HG02973 (cell line): ENCODE results near the gene DDX10.

Experiments
- ATAC-seq: cut with Tn5 transposase; IDR thresholded peaks from one replicate; pipeline ENCODE4 v1.9.1; 2021; ENCODE audit warnings: moderate library complexity; ENCODE audit not compliant: unreplicated experiment

DDX10 gene

DNA sequence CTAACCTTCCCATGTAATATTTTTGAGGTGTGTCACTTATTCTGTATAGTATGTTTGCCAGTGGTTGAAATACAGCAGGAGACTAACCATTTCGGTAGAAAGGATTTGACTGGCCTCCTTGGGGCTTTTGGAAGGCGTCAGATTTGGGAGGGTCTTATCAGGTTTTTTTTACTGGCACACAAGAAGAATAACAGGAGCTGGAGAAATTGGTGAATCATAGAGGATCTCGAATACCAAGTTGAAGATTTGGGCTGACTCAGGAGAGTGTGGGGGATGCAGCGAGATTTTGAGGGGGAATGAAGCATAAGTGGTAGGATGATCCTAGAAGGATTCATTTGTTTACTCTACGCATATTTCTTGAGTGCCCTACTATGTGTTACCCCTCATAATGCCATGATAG, 200.5 kb downstream of the DDX10 start:
- ATAC-seq = no peak

DNA sequence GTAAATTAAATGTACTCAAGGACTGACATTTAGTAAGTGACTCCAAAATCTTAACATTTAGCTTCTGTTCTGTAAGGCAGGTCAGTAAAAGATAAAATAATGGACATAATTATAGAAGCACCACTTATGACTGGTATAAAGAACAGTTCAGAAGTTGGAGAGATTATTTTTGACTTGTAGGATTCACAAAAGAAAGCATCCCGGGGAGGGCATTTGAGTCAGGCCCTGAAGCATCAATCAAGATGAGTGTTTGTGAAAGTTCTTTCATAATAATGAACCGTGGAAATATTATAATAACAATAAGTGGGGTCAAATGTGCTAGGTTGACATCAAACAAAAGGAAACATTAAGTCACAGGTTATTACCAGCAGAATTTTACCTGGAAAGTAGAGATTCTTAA, 201.9 kb downstream of the DDX10 start:
- ATAC-seq = no peak

DNA sequence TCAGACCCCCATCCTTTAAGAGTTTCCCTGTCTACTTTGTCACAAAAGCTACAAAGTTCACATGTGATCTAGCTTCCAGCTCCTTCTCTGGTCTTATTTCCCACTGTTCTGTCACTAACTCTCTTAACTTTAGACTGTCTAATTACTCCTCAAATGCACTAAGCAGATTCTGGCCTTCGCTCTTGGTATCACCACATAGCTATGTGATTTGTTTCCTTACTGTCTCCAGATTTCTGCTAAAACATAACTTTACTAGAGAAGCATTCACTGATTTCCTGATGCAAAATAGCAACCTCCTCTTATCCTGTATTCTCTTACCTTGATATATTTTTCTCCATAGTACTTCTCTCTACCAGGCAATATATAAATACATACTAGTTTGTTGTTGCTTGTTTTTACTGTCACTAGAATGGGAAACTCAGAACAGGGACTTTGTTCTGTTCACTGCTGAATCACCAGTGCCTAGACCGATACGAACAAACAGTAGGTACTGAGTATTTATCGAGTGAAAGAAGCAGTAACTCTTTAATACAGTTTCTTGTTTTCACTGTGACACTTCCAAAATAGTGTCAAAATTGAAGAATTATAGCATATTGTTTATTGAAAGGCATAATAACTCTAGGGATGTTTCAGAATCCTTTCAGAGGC, 205.6 kb downstream of the DDX10 start:
- ATAC-seq = no peak

DNA sequence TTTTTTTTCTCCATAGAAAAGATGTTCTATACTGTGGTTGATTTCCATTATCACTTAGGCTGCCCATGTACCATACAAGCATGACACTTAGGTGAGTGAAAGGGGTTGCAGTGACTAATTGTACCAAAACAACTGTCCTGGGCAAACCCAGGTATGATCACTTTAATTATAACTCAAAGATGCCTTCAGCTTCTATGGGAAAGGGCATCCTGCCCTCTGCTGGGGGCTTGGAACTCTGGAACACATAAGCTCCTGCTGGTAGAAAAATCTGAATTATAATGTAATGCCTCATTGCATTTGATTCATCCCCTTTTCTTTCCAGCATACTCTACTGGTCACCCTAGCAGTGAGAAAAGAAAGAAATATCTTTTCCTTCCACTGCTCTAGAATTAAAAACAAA, 206.3 kb downstream of the DDX10 start:
- no peak for ATAC-seq

DNA sequence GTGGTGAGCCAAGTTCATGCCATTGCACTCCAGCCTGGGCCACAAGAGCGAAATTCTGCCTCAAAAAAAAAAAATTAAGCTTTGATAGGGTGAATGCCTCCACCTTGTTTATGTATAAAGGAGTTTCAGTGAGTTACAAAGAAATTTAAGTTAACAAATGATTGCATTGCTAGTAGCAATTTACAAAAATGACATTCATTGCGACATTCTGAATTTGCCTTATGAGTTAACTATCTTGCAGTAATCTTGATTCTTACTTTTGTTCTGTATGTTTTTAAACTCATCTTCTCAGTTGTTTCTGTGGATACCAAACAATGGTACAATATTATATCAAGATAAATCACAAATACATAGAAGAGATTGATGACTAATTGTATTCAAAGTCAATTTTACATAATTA, 207.0 kb downstream of the DDX10 start:
- no peak for ATAC-seq

DNA sequence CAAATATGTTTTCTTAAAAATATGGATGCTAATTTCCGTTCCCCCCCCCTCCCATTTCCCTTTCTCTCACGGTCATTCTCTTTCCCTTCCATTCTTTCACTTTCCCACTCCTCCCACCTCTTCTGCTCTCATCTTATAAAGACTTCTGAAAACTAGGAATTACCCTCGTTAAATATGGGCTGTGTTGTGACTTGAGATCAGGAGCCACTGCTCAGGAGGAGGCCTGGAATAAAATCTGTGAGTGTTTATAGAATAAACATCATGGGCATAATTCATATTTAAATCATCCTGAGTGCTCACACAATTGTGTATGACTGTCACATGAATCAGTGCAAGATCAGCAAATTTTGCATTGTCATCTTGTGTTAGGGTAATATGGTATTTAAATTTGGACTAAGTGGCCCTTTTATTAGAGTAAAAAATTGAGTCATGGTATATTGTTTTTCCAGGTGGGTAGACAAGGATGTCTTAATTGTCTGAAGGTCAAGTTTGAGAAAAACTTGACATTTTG, 208.0 kb downstream of the DDX10 start:
- ATAC-seq = no peak

DNA sequence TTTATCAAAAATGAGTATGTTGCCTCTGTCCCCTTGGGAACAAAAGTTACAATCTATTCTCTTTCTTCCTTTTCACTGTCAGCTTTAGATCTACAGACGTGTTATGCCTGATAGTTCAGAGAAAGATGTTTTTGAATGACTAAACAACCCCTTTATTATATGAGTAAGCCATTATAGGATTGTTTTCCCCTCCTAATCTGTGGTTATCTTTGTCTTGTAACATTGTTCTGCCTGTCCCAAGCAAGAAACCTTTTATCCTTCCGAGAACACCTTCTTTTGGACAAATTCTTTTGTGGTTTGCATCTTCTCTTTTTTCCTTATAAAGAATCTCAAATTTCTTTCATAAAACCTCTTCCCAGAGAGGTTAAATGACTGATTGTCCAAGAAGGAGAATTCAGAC, 208.4 kb downstream of the DDX10 start:
- no peak for ATAC-seq

DNA sequence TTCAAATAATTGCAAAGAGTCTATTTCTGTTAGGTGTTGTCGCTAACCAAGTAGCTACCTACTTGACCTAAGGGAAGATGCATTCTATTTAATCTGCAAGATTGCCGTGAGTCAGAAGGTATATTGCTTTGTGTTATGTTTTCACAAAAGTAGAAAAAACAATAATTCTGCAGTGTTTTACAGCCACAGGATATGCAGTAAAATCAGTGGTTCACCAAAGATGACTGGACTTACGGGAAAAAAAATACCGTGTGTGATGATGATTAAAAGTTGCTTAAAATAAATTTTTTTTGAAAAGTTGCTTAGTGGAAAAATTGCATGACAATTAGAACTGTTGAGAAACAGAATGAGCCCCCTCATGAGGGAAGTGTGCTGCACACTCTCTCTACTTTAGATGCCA, 209.1 kb downstream of the DDX10 start:
- no peak for ATAC-seq

DNA sequence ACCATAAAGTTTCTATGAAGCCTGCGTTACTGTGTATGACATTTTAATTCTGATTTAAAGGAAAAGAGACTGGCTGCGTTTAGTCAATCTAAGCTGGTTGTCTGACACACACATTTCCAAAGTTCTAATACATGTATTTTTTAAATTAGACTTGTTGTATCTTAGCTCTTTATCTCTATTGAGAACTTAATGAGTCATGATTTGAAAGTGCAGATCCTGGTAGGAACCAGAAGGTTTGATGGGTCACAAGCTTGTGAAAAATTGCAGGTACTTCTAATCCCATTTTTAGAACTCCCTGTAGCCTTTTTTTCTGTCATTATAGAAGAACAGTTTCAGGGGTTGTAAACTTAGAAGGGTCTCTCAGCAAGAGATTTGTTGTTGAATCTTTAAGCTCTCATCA, 210.3 kb downstream of the DDX10 start:
- ATAC-seq = no peak

DNA sequence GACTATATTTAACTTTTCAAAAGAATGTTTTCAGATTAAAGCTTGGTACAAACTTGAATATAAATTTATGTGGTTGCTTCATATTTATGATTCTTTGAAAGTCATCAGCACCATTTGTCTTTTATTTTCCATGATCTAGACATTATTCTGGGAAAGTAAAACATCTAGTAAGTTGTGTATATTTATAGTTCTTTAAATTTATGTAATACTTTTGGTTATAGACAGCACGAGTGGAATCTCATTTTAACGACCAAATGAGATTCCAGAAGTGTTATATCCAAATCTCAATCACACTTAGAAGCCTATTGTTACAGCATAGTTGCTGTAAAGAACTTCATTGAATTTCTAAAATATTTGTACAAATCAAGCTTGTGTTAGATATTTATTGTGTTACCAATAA, 212.3 kb downstream of the DDX10 start:
- no peak for ATAC-seq

DNA sequence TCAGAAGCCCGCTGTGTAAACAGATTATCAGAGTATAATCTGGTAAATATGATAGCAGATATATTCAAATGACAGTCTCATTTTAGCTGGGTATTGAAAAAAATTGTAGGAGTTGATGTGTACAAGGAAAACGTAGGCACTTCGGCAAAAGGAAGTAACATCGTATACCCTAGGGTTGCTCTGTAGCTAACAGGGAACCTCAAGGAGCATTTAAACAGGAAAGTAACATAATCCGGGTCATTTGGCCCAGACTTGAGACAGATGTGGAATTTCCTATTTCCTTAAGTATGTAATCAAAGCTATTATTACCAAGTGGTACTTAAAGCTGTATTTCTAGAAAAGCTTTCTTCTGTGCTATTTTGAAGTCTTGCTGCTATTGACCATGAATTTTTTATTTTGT, 215.6 kb downstream of the DDX10 start:
- ATAC-seq = no peak

DNA sequence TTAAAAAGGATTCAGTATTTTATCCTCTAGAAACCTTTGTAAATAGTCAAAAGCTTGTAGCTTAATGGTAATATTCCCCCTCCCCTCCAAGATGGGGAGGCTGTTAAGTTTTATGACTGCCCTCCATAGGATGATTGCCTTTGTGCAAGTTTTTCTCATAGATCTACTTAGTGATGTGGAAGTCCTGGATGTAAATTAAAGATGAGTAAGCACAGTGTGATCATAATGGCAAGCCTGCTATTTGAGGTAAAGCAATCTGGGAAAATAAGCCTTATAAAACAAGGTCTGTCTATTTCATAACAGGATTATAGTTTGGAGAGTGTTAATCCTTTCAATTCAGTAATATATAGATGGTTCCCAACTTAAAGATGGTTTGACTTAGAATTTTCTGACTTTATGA, 216.3 kb downstream of the DDX10 start:
- ATAC-seq = no peak

DNA sequence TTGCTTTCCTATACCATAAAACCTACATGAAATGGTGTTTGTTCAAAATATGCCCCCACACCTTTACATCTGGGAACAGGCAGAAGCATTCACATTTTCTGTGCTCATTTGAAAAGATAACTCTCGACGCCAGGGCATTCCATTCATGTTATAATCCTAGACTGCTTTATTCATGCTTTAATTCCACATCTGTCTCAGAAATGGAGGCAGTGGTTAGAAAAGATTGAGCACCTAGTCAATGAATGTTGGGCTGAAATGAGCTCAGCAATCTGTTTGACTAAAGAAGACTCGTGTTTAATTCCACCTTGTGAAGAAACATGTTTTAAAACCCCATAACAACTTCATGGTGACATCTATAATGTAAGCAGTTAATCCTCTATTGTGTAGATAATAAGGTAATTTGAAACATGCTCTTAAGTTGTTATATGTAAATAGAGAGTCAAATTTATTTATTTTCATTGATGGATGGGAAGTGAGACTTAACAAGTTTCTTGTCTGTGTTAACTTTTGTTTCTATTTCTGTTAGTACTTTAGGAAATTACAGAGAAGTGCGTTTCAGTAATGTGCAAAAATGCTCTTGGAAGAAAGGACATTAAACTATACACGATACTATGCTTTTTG, 217.5 kb downstream of the DDX10 start:
- ATAC-seq = no peak

DNA sequence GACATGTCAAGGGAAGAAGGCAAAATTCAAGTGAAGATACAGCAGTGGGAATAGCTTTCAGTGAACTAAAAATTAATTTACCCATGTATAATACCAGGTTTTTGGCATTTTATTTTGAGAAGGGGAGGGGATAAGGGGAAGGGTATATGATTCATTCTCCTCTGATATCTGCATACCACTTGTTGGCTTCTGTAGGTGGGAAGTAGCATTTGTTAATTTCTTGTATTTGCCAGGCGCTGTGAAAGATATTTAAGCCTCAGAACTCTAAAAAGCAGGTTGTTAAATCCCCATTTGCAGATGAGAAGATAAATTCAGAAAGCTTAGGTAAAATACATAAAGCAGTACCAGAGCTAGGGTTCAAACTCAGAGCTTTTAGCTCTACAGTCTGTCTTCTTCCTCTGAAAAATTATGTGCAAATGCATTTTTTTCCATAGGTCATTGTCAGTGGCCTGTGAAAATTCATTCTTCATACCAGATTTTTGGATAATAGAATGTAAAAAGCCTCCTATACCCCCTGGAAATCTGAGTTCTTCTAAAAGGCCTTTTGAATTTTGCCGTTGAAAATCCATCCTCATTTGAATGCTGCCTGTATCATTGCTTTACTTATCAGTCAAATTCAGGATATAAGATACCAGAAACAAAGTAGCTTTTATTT, 221.3 kb downstream of the DDX10 start:
- ATAC-seq = no peak

DNA sequence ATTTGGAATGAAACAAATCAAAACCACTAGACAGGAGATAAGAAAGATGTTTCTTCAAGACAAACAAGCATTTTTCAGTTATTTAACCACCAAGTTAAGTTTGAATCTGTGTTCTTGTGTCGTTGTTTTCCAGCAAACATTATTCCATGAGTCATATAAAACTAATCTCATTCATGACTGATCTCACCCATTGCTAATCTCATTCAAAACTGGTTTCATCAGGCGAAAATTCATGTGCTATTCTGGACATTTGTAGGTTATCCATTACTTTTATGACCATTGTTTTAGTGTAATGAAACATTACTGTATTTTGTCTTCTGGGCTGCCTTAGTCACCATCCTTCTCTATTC, 221.8 kb downstream of the DDX10 start:
- no peak for ATAC-seq

DNA sequence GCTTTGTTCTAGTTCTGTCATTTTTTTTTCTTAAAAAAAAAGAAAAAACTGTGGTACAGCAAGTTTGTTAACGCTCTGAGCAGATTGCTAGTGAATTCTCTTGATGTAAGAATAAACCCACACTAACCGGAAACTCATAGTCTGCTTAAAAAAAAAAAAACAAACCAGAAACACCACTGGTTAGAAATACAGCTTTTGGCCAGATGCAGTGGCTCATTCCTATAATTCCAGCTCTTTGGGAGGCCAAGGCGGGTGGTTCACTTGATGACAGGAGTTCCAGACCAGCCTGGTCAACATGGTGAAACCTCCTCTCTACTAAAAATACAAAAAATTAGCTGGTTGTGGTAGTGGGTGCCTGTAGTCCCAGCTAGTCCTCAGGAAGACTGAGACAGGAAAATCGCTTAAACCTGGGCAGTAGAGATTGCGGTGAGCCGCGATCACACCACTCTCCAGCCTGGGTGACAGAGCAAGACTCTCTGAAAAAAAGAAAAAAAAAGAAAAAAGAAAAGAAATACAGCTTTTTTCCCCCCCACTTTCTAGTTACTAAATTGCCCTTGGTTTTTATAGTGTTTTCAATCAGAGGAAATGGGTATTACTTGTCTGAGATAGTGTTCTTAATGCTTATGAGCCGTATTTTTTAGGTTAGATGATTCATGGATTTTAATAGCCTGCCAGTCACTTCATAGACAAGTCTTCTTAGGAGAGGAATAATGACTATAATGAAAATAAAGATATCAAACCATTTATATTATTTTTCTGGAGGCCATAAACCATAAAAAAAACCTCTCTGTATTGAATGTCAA, 222.8 kb downstream of the DDX10 start:
- ATAC-seq = no peak

DNA sequence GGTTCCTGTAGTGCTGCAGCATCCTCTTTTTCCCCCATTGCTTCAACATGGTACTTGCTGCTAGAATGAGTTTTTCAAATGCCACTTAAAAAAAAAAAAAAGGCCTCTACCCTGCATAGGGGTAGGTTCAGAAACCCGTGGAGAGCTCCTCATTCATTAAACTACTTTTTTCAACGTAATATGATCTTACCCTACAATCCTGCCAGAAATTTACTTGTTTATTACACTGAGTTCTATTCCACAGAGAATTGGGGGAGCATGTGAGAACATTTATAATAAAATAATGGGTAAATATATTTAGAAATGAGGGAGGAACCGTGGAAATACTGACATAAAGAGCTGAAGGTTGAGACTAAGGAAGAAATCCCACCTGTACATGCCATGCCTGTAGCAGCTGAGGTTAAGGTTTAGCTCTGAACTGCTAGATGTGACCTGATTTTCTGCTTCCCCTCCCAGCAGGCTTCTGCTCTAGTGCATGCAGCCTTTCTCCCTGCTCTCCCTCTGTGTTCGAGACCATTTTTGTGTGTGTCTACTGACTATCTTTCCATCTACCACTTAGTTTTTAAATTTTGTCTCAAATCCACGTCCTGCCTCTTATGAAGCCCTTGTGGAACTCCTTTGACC, 225.7 kb downstream of the DDX10 start:
- ATAC-seq = no peak

DNA sequence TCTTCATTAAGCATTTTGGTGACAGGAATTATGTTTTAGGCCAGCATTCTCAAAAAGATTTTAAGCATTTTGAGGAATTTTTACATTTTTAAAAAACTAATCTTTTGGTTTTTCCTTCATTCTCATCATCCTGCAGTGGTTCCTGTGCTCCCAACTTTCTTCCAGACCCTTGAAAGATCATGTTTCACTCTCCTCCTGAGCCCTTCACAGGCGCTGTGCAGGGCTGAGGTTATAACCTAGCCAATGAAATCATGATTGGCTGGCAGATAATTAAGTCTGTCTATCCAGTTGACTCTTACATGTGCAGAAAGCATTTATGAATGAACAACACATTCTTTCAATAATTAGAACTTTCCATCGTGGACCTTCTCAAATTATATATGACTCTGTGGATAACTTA, 226.3 kb downstream of the DDX10 start:
- no peak for ATAC-seq

DNA sequence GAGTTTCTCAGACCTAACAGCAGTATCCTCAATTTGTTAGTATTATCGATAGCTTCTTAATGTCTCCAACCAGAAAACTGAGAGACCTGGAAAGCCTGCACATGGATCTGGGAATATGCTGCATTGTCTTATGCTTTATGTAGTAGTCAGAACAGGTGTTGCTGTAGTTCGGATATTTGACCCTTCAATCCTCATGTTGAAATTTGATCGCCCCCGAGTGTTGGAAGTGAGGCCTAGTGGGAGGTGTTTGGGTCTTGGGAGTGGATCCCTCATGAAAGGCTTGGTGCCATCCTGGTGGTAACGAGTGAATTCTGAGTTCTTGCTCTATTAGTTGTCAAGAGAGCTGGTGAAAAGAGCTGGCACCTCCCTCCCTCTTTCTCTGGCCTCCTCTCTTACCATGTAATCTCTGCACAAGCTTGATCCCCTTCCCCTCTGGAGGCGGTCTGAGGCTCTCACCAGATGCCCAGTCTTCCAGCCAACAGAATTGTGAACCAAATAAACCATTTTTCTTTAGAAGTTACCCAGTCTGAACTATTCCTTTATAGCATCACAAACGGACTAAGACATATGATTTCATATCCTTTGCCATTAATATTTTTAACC, 227.1 kb downstream of the DDX10 start:
- ATAC-seq = no peak

DNA sequence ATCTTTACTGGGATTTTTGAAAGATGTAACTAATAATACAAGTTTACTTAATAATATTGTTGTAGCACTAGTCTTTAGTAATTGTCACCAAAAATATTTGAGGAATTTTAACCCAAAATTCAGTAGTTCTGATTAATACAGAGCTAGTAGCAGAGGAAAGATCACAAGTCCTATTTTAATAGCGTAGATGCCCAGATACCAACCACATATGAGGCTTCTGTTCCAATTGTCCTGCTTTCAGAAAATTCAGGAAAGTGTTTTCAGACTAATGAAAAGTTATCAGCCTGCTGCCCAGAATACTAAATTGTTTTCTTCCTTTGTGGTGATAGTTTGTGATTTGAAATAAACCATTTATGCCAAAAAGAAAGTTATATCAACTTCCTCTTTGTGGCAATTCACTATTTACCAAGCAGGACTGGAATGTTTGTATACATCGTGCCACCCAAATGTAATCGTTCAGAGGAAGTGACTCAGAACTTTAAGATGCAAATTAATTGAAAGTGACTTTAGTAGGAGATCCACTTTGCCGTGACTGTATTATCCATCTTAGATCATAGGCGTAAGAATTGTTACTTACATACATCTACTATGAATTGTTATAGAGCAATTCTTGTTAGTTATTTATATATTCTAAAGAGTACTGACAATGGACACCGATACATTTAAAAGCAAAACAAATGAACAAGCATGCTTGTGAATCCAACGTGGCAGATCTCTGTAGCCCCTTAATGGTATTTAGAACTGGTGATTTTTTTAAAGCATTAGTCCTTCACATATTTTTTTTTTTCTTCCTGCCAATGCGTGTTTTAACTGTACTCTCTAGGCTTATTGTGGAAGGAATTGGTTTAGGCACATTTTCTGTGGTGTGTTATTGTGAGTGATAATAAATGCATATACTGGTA, 231.0 kb downstream of the DDX10 start:
- peak; percentile 91 for ATAC-seq
